NCI-H2196 treated with DMSO at 0.1 percent for 48 hours (cell line): ENCODE data around the gene MRPL36.
"Not testable (repeated sequence)": the region's sequence is repeated elsewhere in the genome, so short reads cannot be mapped to it uniquely, and the experiment has no call there.

ENCODE experiments used
- DNase-seq: peaks from one replicate; lab custom pipeline; 2025; ENCODE audit not compliant: unreplicated experiment; lab: John Stamatoyannopoulos, UW

Gene MRPL36

GRCh38 chr5:1815881-1816292 is 16.2 kb upstream of the MRPL36 start:
- DNase-seq = no peak

- DNase-seq = no peak
These were observed 15.6 kb upstream of the MRPL36 start for GRCh38 chr5:1815071-1815786.

GRCh38 chr5:1814183-1815020 is 14.8 kb upstream of the MRPL36 start:
- DNase-seq = no peak

GRCh38 chr5:1810581-1811101 is 11.0 kb upstream of the MRPL36 start:
- no peak for DNase-seq

GRCh38 chr5:1809416-1810035 is 9.9 kb upstream of the MRPL36 start:
- no peak for DNase-seq

- DNase-seq = no peak
These were observed 8.8 kb upstream of the MRPL36 start for GRCh38 chr5:1808439-1808838.

- no peak for DNase-seq
These were observed 8.0 kb upstream of the MRPL36 start for GRCh38 chr5:1807451-1808185.

- no peak for DNase-seq
These were observed 7.3 kb upstream of the MRPL36 start for GRCh38 chr5:1806974-1807373.

GRCh38 chr5:1806199-1806598 is 6.6 kb upstream of the MRPL36 start:
- no peak for DNase-seq

GRCh38 chr5:1805736-1806135 is 6.1 kb upstream of the MRPL36 start:
- no peak for DNase-seq

- DNase-seq = no peak
These were observed 5.7 kb upstream of the MRPL36 start for GRCh38 chr5:1805326-1805725.

GRCh38 chr5:1804001-1804690 is 4.5 kb upstream of the MRPL36 start:
- no peak for DNase-seq

GRCh38 chr5:1803192-1803591 is 3.6 kb upstream of the MRPL36 start:
- DNase-seq = no peak

GRCh38 chr5:1801967-1802295 is 2.3 kb upstream of the MRPL36 start:
- DNase-seq = no peak

- DNase-seq = peak; percentile 65
These were observed 1.8 kb upstream of the MRPL36 start, which contains the start of gene NDUFS6 for GRCh38 chr5:1801222-1801966. NDUFS6 (plus strand) TSS chr5:1801407; CDS start chr5:1801418, 11 bp downstream.

- DNase-seq = peak; percentile 51
These were observed 1.0 kb upstream of the MRPL36 start for GRCh38 chr5:1800472-1801221.

GRCh38 chr5:1799110-1799601 is 481 bp downstream of the MRPL36 start:
- no peak for DNase-seq

GRCh38 chr5:1798589-1798988 is 1.0 kb downstream of the MRPL36 start:
- DNase-seq = not testable (repeated sequence)

- no peak for DNase-seq
These were observed 1.8 kb downstream of the MRPL36 start for GRCh38 chr5:1797855-1798254.
